Naive thymus-derived CD8-positive, alpha-beta T cell (primary cell): ENCODE measurements around the gene EP400. TPM values are rescaled to one million over a fixed set of nuclear protein-coding genes. Genes with fewer than 3 reads are reported as not detected.

Experiments used
- ATAC-seq, 2 donors: fragments of 150-1000 bp; cut with Tn5 transposase in 1 of 2; sonication (Bioruptor Pico), chemical (Tn5 transposase) in 1 of 2; 1 replicate in 1 of 2; 2 replicates in 1 of 2; pipeline ENCODE4 v1.10.0; 2021; ENCODE audit warnings: mild to moderate bottlenecking in 2 of 2, moderate library complexity in 2 of 2
- POLR2A ChIA-PET: fragments of 350-600 bp; sonication (Branson Sonifier 250); formaldehyde crosslinking; loops from one replicate; lab custom pipeline; 2021; ENCODE audit warnings: antibody characterized with exemption; lab: Charles Lee
- DNase-seq, 10 donors: peaks; one replicate each; pipeline versions ENCODE4 v3.0.0 to v3.0.0-alpha.2; 2020 to 2022
- H3K27ac Mint-ChIP-seq, 10 donors: one replicate each; pipeline ENCODE4 v1.8.0; 2020 to 2022; ENCODE audit warnings: mild to moderate bottlenecking in 10 of 10, mixed read lengths in 10 of 10, moderate library complexity in 4 of 10, inconsistent platforms in 1 of 10
- H3K27me3 Mint-ChIP-seq, 5 donors: one replicate each; pipeline ENCODE4 v1.8.0; 2021 to 2022; ENCODE audit warnings: mixed read lengths in 5 of 5
- H3K36me3 Mint-ChIP-seq, 3 donors: one replicate each; pipeline ENCODE4 v1.8.0; 2020 to 2022; ENCODE audit warnings: mixed read lengths in 3 of 3, mild to moderate bottlenecking in 2 of 3, inconsistent platforms in 1 of 3
- H3K4me1 Mint-ChIP-seq, 4 donors: one replicate each; pipeline ENCODE4 v1.8.0; 2021 to 2022; ENCODE audit warnings: mixed read lengths in 4 of 4
- H3K4me3 Mint-ChIP-seq, 10 donors: one replicate each; pipeline ENCODE4 v1.8.0; 2020 to 2022; ENCODE audit warnings: mild to moderate bottlenecking in 10 of 10, mixed read lengths in 10 of 10, moderate library complexity in 6 of 10, inconsistent platforms in 1 of 10
- H3K9me3 Mint-ChIP-seq, 9 donors: one replicate each; pipeline ENCODE4 v1.8.0; 2020 to 2022; ENCODE audit warnings: mixed read lengths in 9 of 9, mild to moderate bottlenecking in 3 of 9, inconsistent platforms in 1 of 9, moderate library complexity in 1 of 9
- polyA plus RNA-seq, 3 donors: library from polyadenylated mRNA; unstranded; fragments of 300-500 nt; fragmentation: Illumina TruSeq; gene quantifications; one replicate each; pipeline ENCODE4 v1.2.3, GENCODE V29; 2021
- total RNA-seq, 8 experiments: library from RNA in 2 of 8; stranded (reverse) in 2 of 8; gene quantifications; one replicate each; pipeline ENCODE4 v1.2.3 and lab custom pipeline; 2021 to 2026

EP400 gene
- total and polyA plus RNA-seq, 5 experiments from 2014 or later = 1.1 to 82.5 (median 3.4) TPM

DNA sequence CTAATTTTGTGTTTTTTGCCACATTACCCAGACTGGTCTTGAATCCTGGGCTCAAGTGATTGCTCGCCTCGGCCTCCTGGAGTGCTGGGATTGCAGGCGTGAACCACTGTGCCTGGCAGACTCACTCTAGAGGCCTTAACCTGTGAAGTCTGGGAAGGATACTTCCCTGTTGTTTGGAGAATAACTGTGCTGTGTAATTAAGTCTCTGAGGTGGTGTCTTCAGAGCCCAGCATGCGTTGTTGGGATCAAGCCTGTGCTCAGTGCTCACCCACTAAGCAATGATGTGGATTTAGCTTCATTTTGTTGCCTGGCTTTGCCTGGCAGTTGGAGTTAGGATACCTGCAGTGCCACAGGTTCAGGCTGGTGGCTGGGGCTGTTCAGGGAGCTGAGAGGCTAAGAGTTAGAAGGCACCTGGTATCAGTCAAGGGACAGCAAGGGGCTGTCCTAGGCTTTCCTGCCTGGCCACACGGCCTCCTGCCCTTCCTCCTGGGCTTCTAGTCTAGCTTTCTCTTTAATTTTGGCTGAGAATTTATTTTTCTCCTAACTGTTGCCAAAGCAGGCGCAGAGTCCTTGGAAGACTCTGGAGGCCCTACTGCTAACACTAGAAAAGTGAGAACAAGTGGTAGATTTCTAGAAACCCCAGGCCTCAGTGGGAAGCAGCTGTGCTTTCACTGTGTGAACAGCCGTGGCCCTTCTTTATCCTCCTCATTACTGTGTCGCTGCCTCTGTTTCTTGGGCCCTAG lies 38.5 kb downstream of the EP400 start:
- no peak for DNase-seq
- peak overlapping the region in 2 of 10 donors; percentile 56 to 71 for H3K27ac Mint-ChIP-seq
- no peaks in the 10 kb centered on the region for H3K9me3 Mint-ChIP-seq
- H3K27me3 Mint-ChIP-seq = no peaks in the 10 kb centered on the region
- no peak for ATAC-seq
- peaks cover 13 to 97% (median 20%) of the 10 kb centered on the region in 3 donors for H3K36me3 Mint-ChIP-seq
- peaks cover 0 to 9% (median 2%) of the 10 kb centered on the region in 4 donors for H3K4me1 Mint-ChIP-seq
- no peak overlapping the region for H3K4me3 Mint-ChIP-seq
- POLR2A ChIA-PET = interaction anchor here (0.7 kb wide), 1 partner anchor 39 kb away, joined by 11 read pairs; the partner anchor contains the start of gene EP400

DNA sequence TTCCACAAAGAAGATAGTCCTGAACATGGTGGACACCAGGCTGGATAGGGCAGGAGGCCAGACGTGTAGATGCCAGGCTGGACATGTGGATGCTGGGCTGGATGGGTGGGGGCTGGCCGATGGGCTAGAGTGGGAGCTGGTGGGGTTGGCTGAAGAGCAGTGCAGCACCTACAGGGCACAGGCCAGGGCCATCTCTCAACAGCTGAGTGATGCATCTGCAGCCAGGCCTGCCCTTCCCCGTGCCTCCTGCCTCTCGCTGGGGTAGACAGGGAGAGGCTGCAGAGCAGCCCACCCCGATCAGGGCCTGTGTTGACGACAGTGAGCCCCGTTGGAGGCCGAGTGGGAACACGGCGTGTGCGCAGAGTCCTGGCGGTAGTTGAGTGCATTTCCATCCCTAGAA lies 39.3 kb downstream of the EP400 start:
- peaks cover 16 to 97% (median 26%) of the 10 kb centered on the region in 3 donors for H3K36me3 Mint-ChIP-seq
- H3K4me3 Mint-ChIP-seq = no peak overlapping the region
- no peak overlapping the region for H3K27ac Mint-ChIP-seq
- DNase-seq = no peak
- H3K4me1 Mint-ChIP-seq = peaks cover 0 to 9% (median 2%) of the 10 kb centered on the region in 4 donors
- ATAC-seq = no peak
- no peaks in the 10 kb centered on the region for H3K27me3 Mint-ChIP-seq
- no peaks in the 10 kb centered on the region for H3K9me3 Mint-ChIP-seq
- POLR2A ChIA-PET = no interaction called here

- Mint-ChIP-seq H3K4me1 (peaks cover 0 to 9% (median 2%) of the 10 kb centered on the region in 4 donors), H3K27ac (peak overlapping the region in 4 of 10 donors; percentile 44 to 65 (median 59)), H3K36me3 (peaks cover 16 to 98% (median 31%) of the 10 kb centered on the region in 3 donors), H3K4me3 (no peak overlapping the region), H3K27me3 (no peaks in the 10 kb centered on the region), H3K9me3 (no peaks in the 10 kb centered on the region)
- ATAC-seq = no peak
- no peak for DNase-seq
- POLR2A ChIA-PET = no interaction called here
Measured at GRCh38 chr12:131990066-131990979, 40.6 kb downstream of the EP400 start.

DNA sequence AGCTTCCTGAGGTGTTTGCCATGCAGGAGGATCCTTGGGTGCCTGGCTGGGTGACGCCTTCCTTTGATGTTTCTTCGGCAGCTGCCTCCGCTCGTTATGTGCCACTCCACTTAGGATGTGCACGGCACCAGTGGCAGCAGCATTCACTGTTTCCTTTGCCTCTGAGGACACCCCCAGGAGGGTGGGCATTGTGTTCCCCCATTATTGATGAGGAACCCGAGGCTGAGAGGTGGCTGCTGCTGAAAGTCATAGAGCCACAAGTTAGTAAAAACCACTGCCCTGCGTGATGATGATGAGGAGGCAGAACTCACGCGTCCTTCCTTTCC lies 41.2 kb downstream of the EP400 start:
- no peak overlapping the region for H3K4me3 Mint-ChIP-seq
- no peak for ATAC-seq
- no peaks in the 10 kb centered on the region for H3K27me3 Mint-ChIP-seq
- no peak for DNase-seq
- POLR2A ChIA-PET = no interaction called here
- H3K27ac Mint-ChIP-seq = peak overlapping the region in 3 of 10 donors; percentile 57 to 65 (median 61)
- H3K36me3 Mint-ChIP-seq = peaks cover 16 to 93% (median 31%) of the 10 kb centered on the region in 3 donors
- H3K4me1 Mint-ChIP-seq = peaks cover 0 to 9% (median 2%) of the 10 kb centered on the region in 4 donors
- H3K9me3 Mint-ChIP-seq = no peaks in the 10 kb centered on the region

- no peak for ATAC-seq
- peaks cover 0 to 7% (median 2%) of the 10 kb centered on the region in 4 donors for H3K4me1 Mint-ChIP-seq
- POLR2A ChIA-PET = no interaction called here
- H3K4me3 Mint-ChIP-seq = no peak overlapping the region
- no peaks in the 10 kb centered on the region for H3K27me3 Mint-ChIP-seq
- peaks cover 16 to 91% (median 25%) of the 10 kb centered on the region in 3 donors for H3K36me3 Mint-ChIP-seq
- H3K27ac Mint-ChIP-seq = no peak overlapping the region
- no peaks in the 10 kb centered on the region for H3K9me3 Mint-ChIP-seq
- no peak for DNase-seq
Measured at GRCh38 chr12:131991816-131992430, 42.2 kb downstream of the EP400 start.

GRCh38 chr12:131994589-131994988 lies 44.8 kb downstream of the EP400 start:
- Mint-ChIP-seq H3K27me3 (no peaks in the 10 kb centered on the region), H3K36me3 (peaks cover 16 to 81% (median 19%) of the 10 kb centered on the region in 3 donors), H3K27ac (peak overlapping the region in 2 of 10 donors; percentile 44 to 62), H3K9me3 (no peaks in the 10 kb centered on the region), H3K4me3 (no peak overlapping the region), H3K4me1 (peaks cover 0 to 2% (median 0%) of the 10 kb centered on the region in 4 donors)
- ATAC-seq (no peak), DNase-seq (no peak)
- POLR2A ChIA-PET = no interaction called here

GRCh38 chr12:132000286-132000872 lies 50.6 kb downstream of the EP400 start:
- H3K36me3 Mint-ChIP-seq = peaks cover 0 to 64% (median 2%) of the 10 kb centered on the region in 3 donors
- DNase-seq (no peak), ATAC-seq (no peak)
- H3K27ac Mint-ChIP-seq = no peak overlapping the region
- no peak overlapping the region for H3K4me3 Mint-ChIP-seq
- H3K4me1 Mint-ChIP-seq = no peaks in the 10 kb centered on the region
- no peaks in the 10 kb centered on the region for H3K9me3 Mint-ChIP-seq
- POLR2A ChIA-PET = interaction anchor here (0.9 kb wide), 1 partner anchor 50 kb away, joined by 3 read pairs; the partner anchor contains the start of gene EP400
- H3K27me3 Mint-ChIP-seq = no peaks in the 10 kb centered on the region

DNA sequence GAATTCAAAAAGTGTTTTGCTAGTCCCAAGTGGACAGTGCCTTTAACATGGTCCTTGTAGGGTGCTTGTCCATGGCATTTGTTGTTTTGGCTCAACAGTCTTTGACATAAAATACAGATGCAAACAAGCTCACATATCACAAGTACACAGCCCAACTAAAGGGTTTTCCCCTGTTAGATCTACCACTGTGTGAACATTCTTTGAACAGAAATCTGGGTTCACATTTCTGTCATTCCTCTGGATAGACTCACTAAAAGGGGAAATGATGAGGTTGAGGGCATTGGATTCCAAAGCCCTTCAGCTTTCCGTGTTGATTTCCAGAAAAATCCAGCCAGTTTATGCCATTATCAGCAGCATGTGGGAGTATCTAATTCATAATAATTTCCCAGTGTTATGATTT lies 54.1 kb downstream of the EP400 start:
- Mint-ChIP-seq H3K4me3 (no peak overlapping the region), H3K9me3 (no peaks in the 10 kb centered on the region), H3K4me1 (peaks cover 0 to 2% (median 0%) of the 10 kb centered on the region in 4 donors), H3K27ac (no peak overlapping the region), H3K36me3 (peaks cover 0 to 78% (median 4%) of the 10 kb centered on the region in 3 donors), H3K27me3 (no peaks in the 10 kb centered on the region)
- POLR2A ChIA-PET = no interaction called here
- DNase-seq (no peak), ATAC-seq (no peak)

DNA sequence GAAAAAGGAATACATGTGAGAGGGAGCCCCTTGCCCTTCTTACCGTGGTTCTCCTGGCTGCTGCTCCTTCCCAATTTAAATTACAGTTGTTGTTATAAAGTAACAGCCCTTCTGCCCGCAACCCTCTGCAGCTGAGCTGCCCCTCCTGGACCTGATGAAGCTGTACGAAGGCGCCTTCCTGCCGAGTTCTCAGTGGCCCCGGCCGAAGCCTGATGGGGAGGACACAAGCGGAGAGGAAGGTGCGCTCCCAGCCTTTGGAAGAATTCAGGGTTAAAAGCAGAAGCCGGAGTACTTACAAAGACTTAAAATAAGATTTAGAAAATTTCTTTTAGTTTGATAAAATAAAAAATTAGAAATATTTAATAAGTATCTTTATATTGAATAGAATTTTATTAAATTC lies 55.2 kb downstream of the EP400 start:
- Mint-ChIP-seq H3K4me1 (peaks cover 0 to 2% (median 0%) of the 10 kb centered on the region in 4 donors), H3K27me3 (no peaks in the 10 kb centered on the region), H3K9me3 (no peaks in the 10 kb centered on the region), H3K4me3 (no peak overlapping the region), H3K36me3 (peaks cover 0 to 77% (median 4%) of the 10 kb centered on the region in 3 donors), H3K27ac (no peak overlapping the region)
- ATAC-seq = no peak
- POLR2A ChIA-PET = no interaction called here
- peak in 1 of 10 donors; percentile 15 for DNase-seq

DNA sequence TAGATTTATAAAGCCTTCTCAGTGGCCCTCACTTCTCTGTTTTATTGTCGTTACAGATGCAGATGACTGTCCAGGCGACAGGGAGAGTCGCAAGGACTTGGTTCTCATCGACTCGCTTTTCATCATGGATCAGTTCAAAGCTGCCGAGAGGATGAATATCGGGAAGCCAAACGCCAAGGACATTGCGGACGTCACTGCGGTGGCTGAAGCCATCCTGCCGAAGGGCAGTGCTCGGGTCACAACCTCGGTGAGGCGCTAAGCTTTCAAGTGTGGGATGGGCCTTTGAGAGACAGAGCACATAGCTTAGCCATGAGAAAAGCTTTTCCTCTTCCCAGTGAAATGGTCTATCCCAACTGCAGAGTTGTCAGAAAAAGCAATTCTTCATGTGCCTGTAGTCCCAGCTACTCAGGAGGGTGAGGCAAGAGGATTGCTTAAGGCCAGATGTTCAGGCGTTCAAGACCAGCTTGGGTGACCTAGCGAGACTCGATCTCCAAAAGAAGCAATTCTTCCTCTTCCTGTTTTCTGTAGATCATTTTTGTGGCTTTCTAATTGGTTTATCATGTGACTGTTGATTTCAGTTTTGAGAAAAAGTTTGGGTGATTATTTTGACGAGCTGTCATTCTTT lies 56.4 kb downstream of the EP400 start:
- H3K27me3 Mint-ChIP-seq = no peaks in the 10 kb centered on the region
- DNase-seq = peak in 1 of 10 donors; percentile 11
- H3K4me1 Mint-ChIP-seq = peaks cover 0 to 2% (median 0%) of the 10 kb centered on the region in 4 donors
- ATAC-seq = no peak
- POLR2A ChIA-PET = no interaction called here
- peaks cover 0 to 82% (median 4%) of the 10 kb centered on the region in 3 donors for H3K36me3 Mint-ChIP-seq
- H3K4me3 Mint-ChIP-seq = no peak overlapping the region
- peak overlapping the region in 1 of 10 donors; percentile 62 for H3K27ac Mint-ChIP-seq
- no peaks in the 10 kb centered on the region for H3K9me3 Mint-ChIP-seq

DNA sequence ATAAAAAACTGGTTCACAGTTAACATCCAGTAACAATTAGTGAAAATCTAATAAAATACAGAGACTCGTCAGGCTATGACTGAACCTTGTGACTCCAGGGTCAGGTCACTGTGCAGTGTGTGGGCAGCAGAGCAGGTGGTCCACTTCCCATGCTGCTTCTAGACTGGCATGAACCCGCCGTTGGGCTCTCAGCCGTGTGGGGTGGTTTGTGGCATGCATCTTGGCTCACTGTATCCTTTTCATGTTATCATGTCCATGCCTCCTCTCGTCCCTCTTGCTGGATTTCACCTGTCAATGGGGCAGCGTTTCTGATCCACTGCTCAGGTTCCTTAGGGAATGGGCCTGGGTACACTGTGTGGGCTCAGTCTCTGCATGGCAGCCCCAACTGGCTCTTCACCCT lies 57.3 kb downstream of the EP400 start:
- Mint-ChIP-seq H3K27me3 (no peaks in the 10 kb centered on the region), H3K4me1 (peaks cover 0 to 2% (median 0%) of the 10 kb centered on the region in 4 donors), H3K27ac (no peak overlapping the region), H3K36me3 (peaks cover 0 to 86% (median 4%) of the 10 kb centered on the region in 3 donors), H3K9me3 (no peaks in the 10 kb centered on the region), H3K4me3 (no peak overlapping the region)
- DNase-seq (peak in 1 of 10 donors; percentile 2), ATAC-seq (no peak)
- POLR2A ChIA-PET = no interaction called here
